ENCODE measurements around the gene KDM4D.

Gene KDM4D

GRCh38 chr11:94946812-94947211 is 26.7 kb upstream of the KDM4D start:
- Histone ChIP-seq H3K27me3 (no peaks in the 10 kb centered on the region), H3K9me3 (no peaks in the 10 kb centered on the region), H3K27ac (no peak overlapping the region), H3K4me1 (no peaks in the 10 kb centered on the region), H3K36me3 (no peaks in the 10 kb centered on the region), H3K4me3 (no peak overlapping the region)
- TF ChIP-seq, protein P1, sequence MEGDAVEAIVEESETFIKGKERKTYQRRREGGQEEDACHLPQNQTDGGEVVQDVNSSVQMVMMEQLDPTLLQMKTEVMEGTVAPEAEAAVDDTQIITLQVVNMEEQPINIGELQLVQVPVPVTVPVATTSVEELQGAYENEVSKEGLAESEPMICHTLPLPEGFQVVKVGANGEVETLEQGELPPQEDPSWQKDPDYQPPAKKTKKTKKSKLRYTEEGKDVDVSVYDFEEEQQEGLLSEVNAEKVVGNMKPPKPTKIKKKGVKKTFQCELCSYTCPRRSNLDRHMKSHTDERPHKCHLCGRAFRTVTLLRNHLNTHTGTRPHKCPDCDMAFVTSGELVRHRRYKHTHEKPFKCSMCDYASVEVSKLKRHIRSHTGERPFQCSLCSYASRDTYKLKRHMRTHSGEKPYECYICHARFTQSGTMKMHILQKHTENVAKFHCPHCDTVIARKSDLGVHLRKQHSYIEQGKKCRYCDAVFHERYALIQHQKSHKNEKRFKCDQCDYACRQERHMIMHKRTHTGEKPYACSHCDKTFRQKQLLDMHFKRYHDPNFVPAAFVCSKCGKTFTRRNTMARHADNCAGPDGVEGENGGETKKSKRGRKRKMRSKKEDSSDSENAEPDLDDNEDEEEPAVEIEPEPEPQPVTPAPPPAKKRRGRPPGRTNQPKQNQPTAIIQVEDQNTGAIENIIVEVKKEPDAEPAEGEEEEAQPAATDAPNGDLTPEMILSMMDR (IDR thresholded peaks at IDR 0.05): no peak
- intact Hi-C loops (cut with DNase I; ENCODE audit: low total_unique reads): no loop called here
- no peak for DNase-seq

DNA sequence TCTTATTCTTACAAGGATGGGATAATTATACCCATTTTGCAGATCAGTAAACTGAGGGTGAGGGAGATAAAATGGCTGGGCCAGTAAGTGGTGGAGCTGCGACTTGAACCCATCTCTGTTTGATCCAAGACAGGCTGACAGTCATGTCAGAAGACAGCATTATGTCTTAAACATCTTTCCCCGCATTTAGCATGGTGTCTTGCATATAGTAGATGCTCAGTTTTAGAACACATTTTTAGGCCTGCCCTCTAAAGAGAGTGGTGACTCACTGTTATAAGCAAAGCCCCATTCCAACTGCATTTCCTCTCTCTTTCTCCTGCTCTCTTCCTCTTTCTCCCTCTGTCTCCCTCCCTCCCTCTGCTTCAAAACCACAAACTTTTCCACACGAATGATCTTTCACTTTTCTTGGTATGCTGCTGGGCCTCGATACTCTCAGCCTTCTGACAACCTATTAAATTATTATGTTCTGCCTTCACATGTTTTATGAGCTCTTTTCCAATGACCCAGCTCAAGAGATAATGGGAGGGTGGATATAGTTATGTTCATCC is 25.4 kb upstream of the KDM4D start:
- intact Hi-C loops (cut with DNase I; ENCODE audit: low total_unique reads): no loop called here
- no peaks in the 10 kb centered on the region for H3K27me3 ChIP-seq
- H3K9me3 ChIP-seq: no peaks in the 10 kb centered on the region
- H3K27ac ChIP-seq: no peak overlapping the region
- no peaks in the 10 kb centered on the region for H3K36me3 ChIP-seq
- DNase-seq: no peak
- TF ChIP-seq, protein P1 (IDR thresholded peaks at IDR 0.05): no peak
- no peaks in the 10 kb centered on the region for H3K4me1 ChIP-seq
- H3K4me3 ChIP-seq: no peak overlapping the region

GRCh38 chr11:94954753-94955152 is 18.8 kb upstream of the KDM4D start:
- H3K27ac ChIP-seq: no peak overlapping the region
- TF ChIP-seq, protein P1 (IDR thresholded peaks at IDR 0.05): no peak
- H3K27me3 ChIP-seq: no peaks in the 10 kb centered on the region
- H3K9me3 ChIP-seq: no peaks in the 10 kb centered on the region
- H3K36me3 ChIP-seq: peaks cover 1 to 17% (median 5%) of the 10 kb centered on the region in 3 donors
- H3K4me3 ChIP-seq: no peak overlapping the region
- no peaks in the 10 kb centered on the region for H3K4me1 ChIP-seq
- intact Hi-C loops (cut with DNase I; ENCODE audit: low total_unique reads): no loop called here
- DNase-seq: no peak

DNA sequence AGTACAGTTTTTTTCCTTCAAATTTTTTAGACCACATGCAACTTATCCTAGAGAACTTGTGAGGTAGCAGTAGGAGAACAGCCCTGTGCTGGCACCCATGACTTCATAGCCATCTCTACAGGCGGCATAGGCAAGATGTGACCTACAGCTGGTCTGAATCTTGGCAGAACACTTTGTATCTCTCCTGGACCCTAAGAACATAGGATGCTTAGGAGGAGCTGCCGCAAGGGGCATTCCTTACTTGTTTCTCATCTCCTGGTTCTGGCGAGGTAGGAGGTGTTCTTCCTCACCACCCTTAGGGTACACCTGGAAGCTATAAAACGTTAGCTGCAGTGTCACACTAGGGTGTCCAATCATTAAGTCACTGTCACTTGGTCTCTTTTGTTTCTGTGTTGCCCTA is 16.5 kb upstream of the KDM4D start:
- no peak overlapping the region for H3K27ac ChIP-seq
- H3K27me3 ChIP-seq: no peaks in the 10 kb centered on the region
- TF ChIP-seq, protein P1 (IDR thresholded peaks at IDR 0.05): no peak
- DNase-seq: no peak
- peaks cover 21 to 39% (median 25%) of the 10 kb centered on the region in 3 donors for H3K36me3 ChIP-seq
- H3K4me3 ChIP-seq: no peak overlapping the region
- intact Hi-C loops (cut with DNase I; ENCODE audit: low total_unique reads): no loop called here
- H3K9me3 ChIP-seq: no peaks in the 10 kb centered on the region
- H3K4me1 ChIP-seq: no peaks in the 10 kb centered on the region

- intact Hi-C loops (cut with DNase I; ENCODE audit: low total_unique reads): no loop called here
- Histone ChIP-seq H3K36me3 (peaks cover 32 to 51% (median 38%) of the 10 kb centered on the region in 3 donors), H3K9me3 (no peaks in the 10 kb centered on the region), H3K4me1 (no peaks in the 10 kb centered on the region), H3K27ac (no peak overlapping the region), H3K27me3 (no peaks in the 10 kb centered on the region), H3K4me3 (no peak overlapping the region)
- TF ChIP-seq, protein P1 (IDR thresholded peaks at IDR 0.05): no peak
- DNase-seq: no peak
These were observed 15.3 kb upstream of the KDM4D start for GRCh38 chr11:94958121-94958696.
